ENCODE measurements around the gene INHA. TPM values are rescaled to one million over a fixed set of nuclear protein-coding genes. Genes with fewer than 3 reads are reported as not detected.

INHA gene
- total RNA-seq, 1 donor from 2014 or later = under 0.01 TPM

- TF ChIP-seq CTCF (IDR thresholded peaks at IDR 0.05; ENCODE audit: insufficient read depth, low read length, severe bottlenecking) = no peak
- Histone ChIP-seq H3K36me3 (ENCODE audit: control insufficient read depth, insufficient read depth, low read length) (no peaks in the 10 kb centered on the region), H3K4me3 (ENCODE audit: low read depth, low read length) (no peak overlapping the region), H3K27me3 (ENCODE audit: control insufficient read depth, insufficient read depth, low read length) (peaks cover under 1% of the 10 kb centered on the region)
- no peak for DNase-seq (ENCODE audit: low read depth)
- peak; percentile 28 for FAIRE-seq
These were observed 14.0 kb upstream of the INHA start for GRCh38 chr2:219557791-219558785.

- TF ChIP-seq CTCF (IDR thresholded peaks at IDR 0.05; ENCODE audit: insufficient read depth, low read length, severe bottlenecking) = no peak
- DNase-seq (ENCODE audit: low read depth) (no peak), FAIRE-seq (no peak)
- H3K27me3 ChIP-seq (ENCODE audit: control insufficient read depth, insufficient read depth, low read length) = no peaks in the 10 kb centered on the region
- H3K36me3 ChIP-seq (ENCODE audit: control insufficient read depth, insufficient read depth, low read length) = no peaks in the 10 kb centered on the region
- no peak overlapping the region for H3K4me3 ChIP-seq (ENCODE audit: low read depth, low read length)
These were observed 12.8 kb upstream of the INHA start for GRCh38 chr2:219559156-219559915.

- peak; percentile 65 for TF ChIP-seq CTCF (IDR thresholded peaks at IDR 0.05; ENCODE audit: insufficient read depth, low read length, severe bottlenecking)
- no peaks in the 10 kb centered on the region for H3K27me3 ChIP-seq (ENCODE audit: control insufficient read depth, insufficient read depth, low read length)
- no peaks in the 10 kb centered on the region for H3K36me3 ChIP-seq (ENCODE audit: control insufficient read depth, insufficient read depth, low read length)
- no peak overlapping the region for H3K4me3 ChIP-seq (ENCODE audit: low read depth, low read length)
- DNase-seq (ENCODE audit: low read depth) (no peak), FAIRE-seq (no peak)
These were observed 11.8 kb upstream of the INHA start for GRCh38 chr2:219560037-219560892.

GRCh38 chr2:219560893-219561178, 11.3 kb upstream of the INHA start:
- TF ChIP-seq CTCF (IDR thresholded peaks at IDR 0.05; ENCODE audit: insufficient read depth, low read length, severe bottlenecking) = no peak
- no peaks in the 10 kb centered on the region for H3K36me3 ChIP-seq (ENCODE audit: control insufficient read depth, insufficient read depth, low read length)
- no peaks in the 10 kb centered on the region for H3K27me3 ChIP-seq (ENCODE audit: control insufficient read depth, insufficient read depth, low read length)
- DNase-seq (ENCODE audit: low read depth) = no peak
- H3K4me3 ChIP-seq (ENCODE audit: low read depth, low read length) = no peak overlapping the region
- FAIRE-seq = no peak

- Histone ChIP-seq H3K36me3 (ENCODE audit: control insufficient read depth, insufficient read depth, low read length) (no peaks in the 10 kb centered on the region), H3K4me3 (ENCODE audit: low read depth, low read length) (no peak overlapping the region), H3K27me3 (ENCODE audit: control insufficient read depth, insufficient read depth, low read length) (no peaks in the 10 kb centered on the region)
- DNase-seq (ENCODE audit: low read depth) = no peak
- TF ChIP-seq CTCF (IDR thresholded peaks at IDR 0.05; ENCODE audit: insufficient read depth, low read length, severe bottlenecking) = no peak
- FAIRE-seq = no peak
These were observed 10.7 kb upstream of the INHA start for GRCh38 chr2:219561179-219562048.
